HG03469 (cell line): ENCODE measurements around the gene UNC119B.

Experiments
- ATAC-seq: cut with Tn5 transposase; IDR thresholded peaks from one replicate; pipeline ENCODE4 v1.9.1; 2021; ENCODE audit warnings: mild to moderate bottlenecking, moderate library complexity, moderate number of reproducible peaks; ENCODE audit not compliant: unreplicated experiment

The UNC119B gene

DNA sequence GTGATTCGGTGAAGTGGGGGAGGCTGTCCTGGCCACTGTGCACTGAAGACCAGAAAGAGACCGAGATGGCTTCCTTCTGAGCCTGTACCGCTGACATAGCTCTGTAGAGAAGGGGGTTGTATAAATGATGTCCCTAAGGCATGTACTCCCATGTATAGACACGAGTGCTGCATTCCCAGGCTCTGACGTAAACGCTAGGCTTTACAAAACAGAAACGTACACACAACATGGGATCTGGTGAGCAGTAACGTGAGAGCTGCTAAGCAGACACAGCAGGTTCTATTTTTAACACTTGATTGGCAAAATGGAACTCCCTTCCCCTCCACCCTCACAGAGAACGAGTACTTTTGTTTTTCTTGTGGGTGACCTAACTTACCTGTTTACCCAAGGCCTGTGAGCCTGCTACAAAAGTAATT lies 51.3 kb downstream of the UNC119B start:
- no peak for ATAC-seq

DNA sequence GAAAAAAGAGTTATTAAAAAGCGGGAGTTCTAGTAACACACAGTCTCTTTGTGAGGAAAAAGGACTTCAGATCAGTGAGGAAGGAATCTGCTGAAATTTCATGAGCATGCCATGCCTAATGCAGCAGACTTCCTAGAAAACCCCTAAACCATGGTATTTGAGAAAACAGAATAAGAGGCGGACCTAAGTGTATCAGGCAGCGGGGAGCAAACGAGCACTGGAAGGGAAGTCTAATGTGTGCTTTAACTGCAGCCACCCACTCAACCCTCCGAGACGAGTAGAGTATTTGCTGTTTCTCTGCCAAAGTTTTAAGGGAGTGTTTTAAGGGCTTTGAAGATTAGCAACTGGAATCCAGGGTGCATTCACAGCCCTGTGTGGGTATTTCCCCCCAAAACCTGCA lies 51.8 kb downstream of the UNC119B start:
- ATAC-seq, result no peak

DNA sequence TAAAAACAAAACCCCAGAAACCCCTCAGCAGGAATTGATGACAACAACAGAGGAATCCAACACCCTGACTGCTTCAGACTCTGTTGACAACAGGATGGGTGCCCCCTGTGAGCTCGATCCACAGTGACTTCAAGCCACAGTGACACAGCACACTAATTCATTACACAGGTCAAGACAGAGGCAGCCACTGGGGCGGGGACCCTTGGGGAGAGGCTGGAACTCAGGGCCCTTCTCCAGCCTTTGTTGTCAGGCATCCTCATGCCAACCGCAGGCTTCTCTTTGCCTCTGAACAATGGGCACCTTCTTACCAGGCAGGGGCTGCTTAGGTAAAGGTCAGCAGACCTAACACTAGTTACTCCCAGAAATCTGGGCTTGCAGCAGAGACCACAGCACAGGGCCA lies 53.0 kb downstream of the UNC119B start:
- no peak for ATAC-seq

DNA sequence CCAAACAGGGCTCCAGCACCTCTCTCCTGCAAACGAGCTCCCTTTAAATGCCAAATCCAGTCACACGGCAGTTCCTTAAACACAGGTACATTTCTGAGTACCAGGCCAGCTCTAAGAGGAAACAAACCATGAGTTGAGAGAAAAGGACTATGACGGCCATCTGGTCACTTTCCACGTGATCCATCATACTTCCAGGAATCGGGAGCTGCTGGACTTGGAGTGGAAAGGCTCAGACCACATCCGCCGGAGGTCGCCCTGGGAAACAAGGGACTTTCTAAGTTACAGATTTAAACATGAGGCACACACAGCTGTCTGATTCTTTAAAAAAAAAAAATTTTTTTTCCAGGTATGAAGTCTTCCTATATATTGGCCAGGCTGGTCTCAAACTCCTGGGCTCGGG lies 54.6 kb downstream of the UNC119B start:
- ATAC-seq, result no peak

DNA sequence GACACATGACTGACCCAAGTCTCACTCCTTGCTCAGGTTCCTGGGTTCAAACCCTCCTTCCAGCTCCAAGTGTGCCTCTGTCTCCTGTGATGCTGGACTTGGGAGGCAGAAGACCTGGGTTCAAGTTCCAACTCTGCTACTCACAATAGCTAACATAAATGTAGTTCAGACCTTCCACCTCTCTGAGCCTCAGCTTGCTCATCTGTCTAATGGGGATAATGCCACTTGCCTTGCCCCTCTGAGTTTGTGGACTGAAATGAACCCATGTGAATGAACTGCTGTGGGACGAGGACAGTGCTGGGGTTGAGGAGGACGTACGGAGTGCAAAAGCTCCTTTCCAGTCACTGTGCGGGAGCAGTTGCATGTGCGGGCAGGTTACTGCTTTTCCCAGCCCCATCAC lies 56.3 kb downstream of the UNC119B start:
- no peak for ATAC-seq

DNA sequence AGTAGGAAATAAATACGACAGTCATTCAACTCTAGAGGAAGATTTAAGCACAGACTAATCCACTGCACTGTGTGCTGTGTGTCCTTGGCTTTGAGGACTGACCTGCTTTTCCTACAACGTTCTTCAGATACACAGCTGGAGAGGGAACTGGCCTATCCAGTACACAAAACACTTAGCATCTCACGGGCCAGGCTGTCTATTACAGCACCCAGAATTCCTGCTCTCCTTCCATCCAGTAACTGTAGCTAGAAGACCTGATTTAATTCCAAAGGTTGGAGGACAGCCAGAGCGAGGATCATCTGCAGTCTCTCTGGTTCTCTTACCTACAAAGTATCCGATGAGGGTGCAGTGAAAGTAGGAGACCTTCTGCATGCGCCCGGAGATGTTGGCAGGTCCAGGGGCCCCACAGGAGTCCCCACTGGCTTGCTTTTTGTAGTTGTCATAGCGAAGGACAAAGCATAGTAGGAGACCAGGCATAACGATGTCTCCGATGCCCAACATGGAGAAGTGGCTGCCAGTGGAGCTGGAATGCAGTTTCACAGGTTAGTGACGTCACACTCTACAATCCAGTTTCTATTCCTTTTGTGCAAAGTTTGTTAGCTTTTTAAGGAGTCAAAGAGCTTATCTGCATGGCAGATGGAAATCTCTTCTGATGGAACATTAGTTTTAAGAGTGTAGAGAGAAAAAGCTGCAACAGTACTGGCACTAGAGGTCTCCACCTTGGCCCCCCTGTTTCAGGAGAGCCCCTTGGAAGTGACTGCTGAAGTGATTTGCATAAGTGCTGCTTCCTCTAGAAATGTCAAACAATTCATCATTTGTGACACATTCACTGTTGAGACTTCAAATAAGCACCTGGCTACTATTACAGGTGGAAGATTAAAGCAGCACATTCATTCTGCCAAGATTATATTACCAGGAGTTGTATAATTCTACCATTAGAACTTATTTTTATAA lies 57.1 kb downstream of the UNC119B start:
- ATAC-seq, result no peak

DNA sequence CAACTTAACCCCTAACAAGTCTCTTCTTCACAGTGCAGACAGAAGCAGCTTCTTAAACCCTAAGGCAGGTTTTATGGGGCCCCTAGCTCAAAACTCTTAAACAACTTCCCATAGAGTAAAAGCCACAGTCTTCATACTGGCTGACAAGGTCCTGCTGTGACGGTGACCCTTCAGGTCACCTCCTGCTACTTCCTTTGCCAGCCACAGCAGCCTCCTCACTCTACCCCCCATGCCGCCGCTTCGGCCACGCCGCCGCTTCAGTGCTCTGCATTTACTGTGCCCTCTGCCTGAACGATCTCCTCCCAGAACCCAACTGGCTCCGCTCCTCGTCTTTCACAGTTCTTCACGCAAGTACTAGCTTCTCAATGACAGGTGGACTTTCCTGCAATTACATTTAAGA lies 60.8 kb downstream of the UNC119B start:
- ATAC-seq, result no peak
